WTC11 (cell line): ENCODE measurements around the gene CADM2.

Source experiments
- ATF6 ChIP-seq: sonication (generic); formaldehyde crosslinking; IDR thresholded peaks from 2 replicates; pipeline ENCODE4 v1.8.1; 2023; ENCODE audit warnings: mild to moderate bottlenecking, missing genetic modification reagents
- CREB1 ChIP-seq: sonication (generic); formaldehyde crosslinking; IDR thresholded peaks from 2 replicates; pipeline ENCODE4 v1.8.0; 2023; ENCODE audit warnings: mild to moderate bottlenecking, missing genetic modification reagents
- CTCF ChIP-seq: fragments of 200-600 bp; IDR thresholded peaks from 2 replicates; pipeline ENCODE4 v1.8.0; 2022; ENCODE audit warnings: antibody characterized with exemption
- FOXJ3 ChIP-seq: sonication (generic); formaldehyde crosslinking; IDR thresholded peaks from 2 replicates; pipeline ENCODE4 v1.9.0; 2021; ENCODE audit warnings: missing genetic modification reagents, mild to moderate bottlenecking, borderline replicate concordance
- NR1H2 ChIP-seq: sonication (generic); formaldehyde crosslinking; IDR thresholded peaks from 2 replicates; pipeline ENCODE4 v1.9.0; 2021; ENCODE audit warnings: mild to moderate bottlenecking, moderate library complexity, missing genetic modification reagents
- ZNF121 ChIP-seq: sonication (generic); formaldehyde crosslinking; IDR thresholded peaks from 2 replicates; pipeline ENCODE4 v1.8.0; 2023; ENCODE audit warnings: missing genetic modification reagents

GRCh38 chr3:85960793-85961192, 1002.0 kb downstream of the CADM2 start:
- no peak for TF ChIP-seq ZNF121 (CRISPR knock-in tag)
- no peak for TF ChIP-seq CTCF
- no peak for TF ChIP-seq NR1H2 (CRISPR knock-in tag)
- no peak for TF ChIP-seq FOXJ3 (CRISPR knock-in tag)
- no peak for TF ChIP-seq ATF6 (CRISPR knock-in tag)
- TF ChIP-seq CREB1: no peak
